HG02798 (cell line): Measurements from ENCODE around the gene FOXP1.

Experiments
- ATAC-seq: cut with Tn5 transposase; IDR thresholded peaks from one replicate; pipeline ENCODE4 v1.9.1; 2021; ENCODE audit warnings: mild to moderate bottlenecking; ENCODE audit not compliant: unreplicated experiment, poor library complexity

Gene FOXP1

DNA sequence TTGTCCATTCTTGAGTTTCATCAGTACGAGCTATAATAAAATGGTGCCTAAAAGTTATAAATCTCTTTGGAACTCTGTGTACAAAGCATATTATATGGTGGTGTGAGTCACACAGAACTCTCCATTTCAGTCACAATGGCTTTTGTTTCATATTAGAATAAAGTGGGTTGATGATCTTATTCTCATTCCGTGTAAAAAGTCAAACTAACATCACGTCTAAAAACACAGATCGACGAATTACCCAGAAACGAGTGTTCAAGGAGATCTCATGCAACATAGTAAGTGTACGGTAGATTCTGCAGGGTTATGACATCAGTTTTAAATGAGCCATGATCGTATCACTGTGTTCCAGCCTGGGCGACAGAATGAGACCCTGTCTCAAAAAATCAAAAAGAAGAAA lies 122.4 kb downstream of the FOXP1 start:
- ATAC-seq, result no peak

DNA sequence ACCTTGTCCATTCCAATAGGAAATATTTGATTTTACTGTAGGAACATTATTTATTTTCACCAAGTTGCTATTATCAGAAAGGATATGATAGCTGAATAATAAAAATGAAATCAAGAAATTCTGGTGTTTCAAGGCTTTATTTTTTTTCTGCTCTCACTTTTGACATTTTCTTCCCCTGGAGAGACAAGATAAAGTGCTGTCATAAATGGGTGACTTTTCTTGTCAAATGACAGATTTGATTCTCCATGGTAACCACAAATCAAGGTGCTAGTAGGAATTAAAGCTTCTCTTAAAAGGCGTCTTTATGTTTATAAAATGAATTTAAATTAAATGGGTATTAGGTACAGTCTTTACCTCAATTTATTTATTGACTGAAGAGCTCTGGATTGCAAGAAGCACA lies 124.6 kb downstream of the FOXP1 start:
- ATAC-seq, result no peak

DNA sequence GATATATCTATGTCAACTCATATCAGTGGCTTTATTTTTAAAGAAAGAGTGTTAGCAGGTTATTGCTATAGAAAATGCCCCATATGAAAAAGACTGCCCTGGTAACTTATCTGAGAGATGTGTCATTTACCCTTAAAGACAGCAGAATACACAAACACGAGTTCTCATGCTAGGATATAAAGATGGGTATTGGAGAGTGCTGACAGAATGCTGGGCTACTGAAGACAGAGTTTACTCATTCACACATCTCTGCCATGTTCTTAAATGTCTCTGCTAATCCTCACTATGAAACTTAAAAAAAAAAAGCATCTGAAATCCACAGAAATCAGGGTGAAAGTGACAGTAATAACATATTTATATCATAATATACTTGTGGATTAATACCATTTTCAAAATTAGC lies 126.7 kb downstream of the FOXP1 start:
- no peak for ATAC-seq

DNA sequence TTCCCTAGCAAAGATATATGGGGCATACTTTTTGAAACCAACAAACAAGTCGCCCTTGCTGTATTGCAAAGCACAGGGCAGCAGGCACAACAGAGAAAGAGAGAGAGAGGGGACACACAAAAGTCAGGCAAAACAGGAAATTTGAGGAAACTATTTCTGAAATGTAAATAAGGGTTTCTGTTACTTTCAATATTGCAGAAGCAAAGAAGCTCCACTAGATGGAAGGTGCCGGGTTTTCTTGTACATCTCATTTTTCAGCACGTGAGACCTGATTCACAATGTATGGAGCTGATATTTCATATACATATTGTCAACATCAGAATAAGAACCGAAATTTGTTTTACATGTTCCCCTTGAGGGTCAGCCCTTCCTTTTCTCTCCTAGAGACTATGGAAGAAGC lies 127.4 kb downstream of the FOXP1 start:
- peak; percentile 59 for ATAC-seq

DNA sequence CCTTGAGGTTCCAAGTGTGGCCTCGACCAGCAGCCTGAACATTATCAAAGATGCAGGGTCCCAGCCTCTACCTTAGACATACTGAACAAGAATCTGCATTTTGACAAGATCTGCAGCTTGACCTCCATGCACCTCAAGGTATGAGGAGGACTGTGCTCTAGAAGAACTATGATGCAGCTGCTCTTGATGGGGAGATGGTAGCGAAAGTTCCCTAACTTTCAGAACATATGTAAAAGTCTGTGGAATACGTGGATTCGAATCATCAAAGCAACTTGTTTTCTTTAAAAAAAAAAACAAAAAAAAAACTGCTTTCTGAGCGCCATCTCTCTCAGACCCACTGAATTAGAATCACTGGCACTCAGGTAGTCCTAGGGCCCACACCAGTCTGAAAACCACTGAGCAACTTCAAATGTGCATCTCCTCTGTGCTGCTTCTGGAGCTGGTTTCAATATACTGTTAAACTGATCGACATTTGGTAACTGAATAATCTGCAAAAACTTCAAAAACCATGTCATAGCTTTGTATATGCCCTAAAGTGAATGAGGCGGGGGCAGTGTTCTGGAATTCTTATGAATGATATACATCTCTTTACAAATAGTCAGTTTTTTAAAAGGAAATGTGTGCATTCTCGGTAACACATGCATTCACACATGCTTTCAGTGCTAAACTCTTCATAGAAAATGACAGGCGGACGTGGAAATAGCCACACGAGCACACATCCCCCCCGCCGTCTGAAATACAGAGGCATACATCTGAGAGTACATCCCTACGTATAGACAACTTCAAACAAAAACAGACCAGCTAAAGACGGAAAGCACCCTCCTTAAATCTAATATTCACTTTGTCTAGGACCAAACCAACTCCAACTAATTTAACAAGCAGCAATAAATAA lies 128.8 kb downstream of the FOXP1 start:
- ATAC-seq, result no peak

DNA sequence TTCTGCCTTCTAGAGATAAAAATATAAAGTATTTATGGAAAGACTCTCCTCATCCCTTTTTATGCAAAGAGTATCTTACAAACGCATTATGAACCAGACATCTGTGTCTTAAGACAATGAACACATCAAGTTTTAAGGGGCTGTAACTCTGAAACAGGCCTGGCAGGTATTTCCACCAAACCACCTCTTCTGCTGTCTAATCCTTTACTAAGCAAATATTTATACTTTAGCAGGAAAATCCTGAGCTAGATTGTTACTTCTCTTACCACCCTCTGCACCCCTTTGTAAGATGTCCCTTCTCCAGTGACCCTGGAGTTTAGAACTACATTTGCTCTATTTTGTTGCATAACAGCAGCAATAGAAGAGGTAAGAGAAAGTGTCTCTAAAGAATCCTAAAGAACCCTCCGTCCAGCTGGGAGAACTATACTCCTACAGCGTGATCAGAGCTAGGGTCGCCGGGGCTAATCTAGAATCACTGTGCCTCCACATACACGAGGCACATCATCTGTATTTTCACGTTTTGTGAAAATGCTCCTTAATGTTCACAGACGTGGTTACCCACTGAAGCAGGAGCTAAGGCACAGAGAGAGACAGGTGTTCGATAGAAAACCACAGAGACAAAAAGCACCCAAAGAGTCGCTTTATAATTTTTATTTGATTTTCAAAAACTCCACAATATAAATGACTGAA lies 129.6 kb downstream of the FOXP1 start:
- ATAC-seq, result no peak

DNA sequence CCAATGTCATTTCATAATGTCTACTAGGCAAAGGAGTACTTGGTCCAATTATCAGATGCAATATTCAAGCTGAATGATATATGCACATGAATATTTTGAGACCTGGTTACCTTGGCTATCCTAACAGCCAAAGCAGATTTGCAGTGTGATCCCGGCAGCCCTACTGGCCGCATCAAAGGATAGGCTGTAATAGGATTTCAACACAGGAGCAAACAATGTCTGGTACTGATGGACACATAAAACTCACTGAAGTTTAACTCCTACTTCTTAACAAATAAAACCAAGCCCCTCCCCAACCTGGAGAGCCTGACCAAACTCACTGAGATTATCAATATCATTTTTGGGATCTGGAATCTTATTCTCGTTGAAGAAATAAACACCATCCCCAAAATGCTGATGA lies 130.2 kb downstream of the FOXP1 start:
- ATAC-seq, result no peak

DNA sequence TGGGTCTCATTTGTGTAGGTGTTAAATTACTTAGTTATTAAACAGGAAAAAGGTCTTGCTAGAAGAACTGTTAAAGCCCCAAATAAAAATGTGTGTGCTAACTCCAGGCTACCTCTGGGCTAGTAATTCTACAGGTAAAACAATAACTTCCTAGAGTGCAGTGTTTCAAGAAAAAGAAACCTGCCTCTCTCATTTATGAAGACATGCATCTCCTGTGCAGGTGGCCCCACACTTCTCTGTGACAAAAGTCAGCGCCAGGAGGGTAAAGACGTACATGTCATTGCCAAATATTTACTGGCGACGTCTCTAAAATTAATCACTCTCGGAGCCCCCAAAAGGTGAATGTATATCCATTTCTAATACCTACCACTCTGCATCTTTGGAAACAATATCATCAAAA lies 131.7 kb downstream of the FOXP1 start:
- ATAC-seq, result no peak

DNA sequence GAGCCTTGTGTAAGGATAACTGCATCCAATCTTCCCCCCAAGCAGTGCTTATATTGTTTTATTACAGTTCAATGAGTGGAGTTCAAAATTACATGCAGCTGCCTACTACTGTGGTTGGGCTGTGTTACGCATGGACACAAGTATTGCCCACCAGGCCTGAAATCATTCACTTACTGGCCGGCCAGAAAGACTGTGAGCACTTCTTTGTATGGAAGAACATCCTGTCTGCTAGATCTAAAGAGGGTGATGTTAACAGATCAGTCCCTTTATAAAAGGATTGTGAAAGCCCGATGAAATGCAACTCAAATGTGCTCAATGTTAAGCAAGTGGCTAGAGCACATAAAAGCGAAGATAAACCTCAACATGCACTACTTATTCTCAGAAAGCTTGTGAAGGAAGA lies 132.5 kb downstream of the FOXP1 start:
- no peak for ATAC-seq

DNA sequence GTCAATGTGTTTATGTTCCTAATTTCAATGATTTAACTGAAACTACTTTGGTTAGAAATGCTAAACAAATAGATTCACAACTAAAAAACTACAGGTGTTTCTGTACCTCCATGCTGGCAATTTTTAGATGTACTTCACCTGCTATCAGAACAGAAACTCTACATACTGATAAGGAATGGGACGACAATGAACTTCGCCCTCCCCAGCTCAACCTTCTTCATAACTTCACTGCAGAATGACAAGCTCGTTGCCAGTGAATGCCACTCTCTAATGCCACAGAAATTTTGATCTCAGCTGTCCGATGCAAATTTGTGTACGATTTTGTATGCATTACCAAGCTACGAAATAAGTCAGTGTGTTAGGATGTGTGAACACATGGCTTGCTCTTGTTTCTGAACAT lies 133.4 kb downstream of the FOXP1 start:
- no peak for ATAC-seq

DNA sequence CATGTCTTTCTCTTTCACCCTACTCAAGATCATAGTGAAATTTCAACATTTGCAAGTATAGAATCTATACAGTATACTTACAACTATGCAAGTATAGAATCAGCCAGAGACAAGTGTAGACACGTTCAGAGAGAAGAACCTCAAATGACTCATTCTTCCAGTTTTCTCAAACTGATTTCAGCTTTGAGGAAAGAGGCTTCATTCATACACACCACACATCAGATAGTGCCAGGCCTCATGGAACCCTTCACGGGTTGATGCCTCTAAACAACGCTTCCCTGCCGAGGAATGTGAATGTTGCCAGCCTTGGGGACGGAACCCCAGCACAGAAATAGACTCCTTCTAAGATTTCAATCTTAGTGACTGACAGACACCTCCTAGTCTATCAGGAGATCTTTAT lies 135.7 kb downstream of the FOXP1 start:
- ATAC-seq, result no peak

DNA sequence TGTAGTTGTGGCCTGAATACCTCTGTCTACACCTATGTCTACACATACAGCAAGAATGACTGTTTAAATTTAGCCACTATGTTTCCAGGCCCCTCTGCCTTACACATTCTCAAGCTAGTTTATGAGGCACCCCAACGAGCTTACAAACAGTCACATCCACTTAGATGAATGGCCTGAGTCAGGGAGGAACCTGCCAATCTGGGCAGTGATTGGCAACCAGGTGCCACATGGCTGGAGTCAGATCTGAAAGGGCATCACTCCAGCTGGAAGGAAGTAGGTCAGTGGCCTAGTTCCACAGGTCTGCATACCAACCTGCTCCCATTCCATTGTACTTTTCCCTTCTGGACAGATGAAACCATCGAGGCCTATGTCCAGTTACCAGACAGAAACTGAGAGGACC lies 136.3 kb downstream of the FOXP1 start:
- ATAC-seq, result no peak

DNA sequence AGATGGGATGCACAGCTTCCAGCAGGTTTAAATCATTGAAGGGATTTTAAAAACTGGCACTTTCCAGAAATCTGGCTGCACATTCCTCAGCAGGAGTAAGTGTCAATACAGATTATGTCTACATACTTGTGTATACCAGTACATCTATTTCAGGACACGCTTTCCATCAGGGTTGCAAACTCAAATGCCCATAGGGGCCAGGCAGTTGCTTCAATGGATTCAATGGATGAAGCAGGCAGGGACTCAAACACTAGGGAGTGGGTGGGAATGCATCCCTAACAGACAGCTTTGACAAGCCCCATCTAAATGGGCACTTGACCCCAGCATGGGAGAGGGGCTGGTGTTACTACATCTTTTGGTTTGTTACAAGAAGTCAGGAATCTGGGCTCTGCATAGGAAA lies 136.8 kb downstream of the FOXP1 start:
- no peak for ATAC-seq

DNA sequence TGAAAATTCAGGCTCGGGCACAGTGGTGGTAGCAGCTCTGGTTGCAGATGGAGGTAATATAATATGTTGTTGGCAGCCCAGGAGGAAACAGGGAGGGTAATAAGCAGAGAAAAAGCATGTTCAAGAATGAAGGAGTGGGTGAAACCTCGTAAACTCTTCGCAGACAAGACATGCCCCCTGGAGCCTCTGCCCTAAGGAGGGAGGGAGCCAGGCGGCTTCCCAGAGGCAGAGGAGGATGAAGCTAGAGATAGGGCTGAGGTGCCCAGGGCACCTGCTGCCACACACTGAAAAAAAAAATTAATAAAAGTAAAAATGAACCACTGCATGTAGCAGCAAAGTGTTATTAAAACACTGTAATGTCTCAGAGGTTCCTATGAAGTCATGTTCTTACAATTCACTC lies 137.3 kb downstream of the FOXP1 start:
- no peak for ATAC-seq

DNA sequence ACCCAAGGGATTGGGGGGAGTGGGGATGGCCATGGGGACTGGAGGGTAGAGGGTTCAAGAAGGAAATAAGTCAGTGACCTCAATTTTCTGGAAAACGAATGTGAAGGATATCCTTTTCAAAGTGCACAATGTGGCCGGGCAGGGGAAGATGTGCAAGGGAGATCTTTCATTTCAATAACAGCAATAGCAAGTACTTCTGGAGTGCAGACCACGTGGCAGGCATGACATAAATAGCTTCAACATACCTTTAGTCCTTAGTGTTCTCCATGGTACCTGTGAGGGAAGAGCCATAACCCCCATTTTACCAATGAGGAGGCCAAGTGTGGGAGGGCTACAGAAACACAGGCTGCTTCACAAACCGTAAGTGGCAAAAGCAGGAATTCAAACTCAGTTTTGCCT lies 138.7 kb downstream of the FOXP1 start:
- ATAC-seq, result no peak

DNA sequence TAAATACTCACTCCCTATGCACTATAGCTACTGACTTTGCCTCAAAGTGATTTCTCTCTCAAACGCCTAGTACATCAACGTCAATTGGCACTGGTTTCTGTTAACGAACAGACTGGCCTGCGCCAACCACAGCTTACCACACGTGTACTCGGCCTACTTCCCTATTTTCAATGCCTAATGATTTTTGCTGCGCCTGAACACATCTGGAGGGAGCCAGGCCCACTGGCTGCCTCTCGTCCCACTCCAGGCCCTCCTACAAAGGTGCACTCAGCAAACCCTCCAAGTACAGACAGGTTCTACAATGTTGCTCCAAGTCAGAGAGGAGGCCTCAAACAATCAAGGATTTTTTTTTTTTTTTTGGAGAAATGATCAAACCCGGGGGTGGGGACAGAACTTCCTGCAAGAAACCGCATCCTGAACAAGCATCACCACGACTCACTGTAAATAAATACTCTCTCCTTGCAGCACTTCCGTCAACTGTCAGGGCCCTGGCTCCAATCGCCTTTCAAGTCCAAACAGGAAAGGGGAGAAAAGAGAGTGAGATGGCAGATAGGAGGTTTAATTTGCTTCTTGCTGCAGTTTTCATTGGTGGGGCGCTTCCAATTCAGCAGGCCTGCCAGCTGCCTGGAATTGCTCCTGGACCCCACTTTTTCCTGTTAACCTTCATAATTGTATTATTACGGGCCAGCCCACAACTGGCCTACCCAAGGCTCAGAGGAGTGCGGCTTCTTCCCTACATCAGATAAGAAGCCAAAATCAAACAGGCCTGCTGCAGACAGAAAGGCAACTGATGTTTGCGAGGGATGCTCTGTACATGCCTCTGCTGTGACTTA lies 139.3 kb downstream of the FOXP1 start:
- ATAC-seq, result peak; percentile 92

DNA sequence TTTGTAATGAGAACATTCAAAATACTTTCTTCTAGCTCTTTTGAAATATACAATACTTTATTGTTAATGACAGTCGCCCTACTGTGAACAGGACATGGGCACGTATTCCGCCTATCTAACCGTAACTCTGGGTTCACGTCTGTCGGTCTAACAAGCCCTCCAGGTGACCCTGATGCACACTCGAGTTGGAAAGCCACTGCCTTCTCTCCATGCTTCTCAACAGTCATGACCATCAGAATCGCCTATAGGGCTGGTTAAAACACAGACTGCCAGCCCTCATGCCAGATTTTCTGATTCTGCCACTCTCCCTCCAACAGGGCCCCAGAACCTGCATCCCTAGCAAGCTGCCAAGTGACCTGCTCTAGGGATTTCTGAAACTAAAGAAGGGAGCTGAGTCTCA lies 140.2 kb downstream of the FOXP1 start:
- no peak for ATAC-seq

DNA sequence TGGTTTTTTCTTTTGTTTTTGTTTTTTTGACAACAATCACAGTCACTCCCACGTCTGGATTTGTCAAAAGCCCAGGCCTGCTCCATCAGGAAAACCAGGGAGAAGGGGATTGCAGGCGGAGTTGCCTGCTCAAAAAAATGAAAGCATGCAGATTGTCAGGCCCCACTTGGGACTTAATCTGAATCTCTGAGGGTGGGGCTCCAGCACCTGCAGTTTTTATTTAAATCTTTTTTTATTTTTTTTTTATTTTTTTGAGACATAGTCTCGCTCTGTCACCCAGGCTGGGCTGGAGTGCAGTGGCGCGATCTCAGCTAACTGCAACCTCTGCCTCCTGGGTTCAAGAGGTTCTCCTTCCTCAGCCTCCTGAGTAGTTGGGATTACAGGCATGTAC lies 140.9 kb downstream of the FOXP1 start:
- ATAC-seq, result no peak

DNA sequence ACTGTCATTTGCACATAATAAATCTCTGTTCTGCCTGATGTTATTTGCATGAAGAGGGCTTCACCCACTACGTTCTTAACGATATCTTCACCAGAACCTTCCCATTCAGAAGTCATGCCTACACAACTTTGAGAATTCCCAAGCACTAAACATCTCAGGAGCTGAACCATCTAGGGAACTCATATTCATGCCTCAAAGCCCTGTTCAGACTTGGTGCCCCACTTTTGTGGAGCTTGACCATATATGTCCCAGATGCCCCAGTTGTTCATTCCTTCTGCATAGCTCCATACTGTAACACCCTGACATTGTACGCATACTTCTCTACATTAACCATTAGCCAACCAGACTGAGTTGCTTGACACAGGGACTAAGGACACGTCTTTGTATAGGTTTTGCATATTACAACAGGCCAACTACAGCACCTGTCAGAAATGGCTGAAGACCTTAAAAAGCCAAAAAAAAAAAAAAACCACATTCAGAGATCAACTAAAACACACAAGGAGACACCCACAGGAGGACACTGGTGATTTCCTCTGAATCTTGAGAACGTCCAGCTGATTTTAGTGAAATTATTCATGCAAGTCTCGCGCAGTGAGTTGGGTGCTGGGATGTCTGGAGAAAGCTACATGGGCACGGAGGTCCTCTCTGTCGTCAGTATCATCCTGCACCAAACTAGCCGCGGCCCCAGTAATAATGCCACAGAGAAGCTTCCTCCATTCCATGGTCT lies 141.4 kb downstream of the FOXP1 start:
- no peak for ATAC-seq

DNA sequence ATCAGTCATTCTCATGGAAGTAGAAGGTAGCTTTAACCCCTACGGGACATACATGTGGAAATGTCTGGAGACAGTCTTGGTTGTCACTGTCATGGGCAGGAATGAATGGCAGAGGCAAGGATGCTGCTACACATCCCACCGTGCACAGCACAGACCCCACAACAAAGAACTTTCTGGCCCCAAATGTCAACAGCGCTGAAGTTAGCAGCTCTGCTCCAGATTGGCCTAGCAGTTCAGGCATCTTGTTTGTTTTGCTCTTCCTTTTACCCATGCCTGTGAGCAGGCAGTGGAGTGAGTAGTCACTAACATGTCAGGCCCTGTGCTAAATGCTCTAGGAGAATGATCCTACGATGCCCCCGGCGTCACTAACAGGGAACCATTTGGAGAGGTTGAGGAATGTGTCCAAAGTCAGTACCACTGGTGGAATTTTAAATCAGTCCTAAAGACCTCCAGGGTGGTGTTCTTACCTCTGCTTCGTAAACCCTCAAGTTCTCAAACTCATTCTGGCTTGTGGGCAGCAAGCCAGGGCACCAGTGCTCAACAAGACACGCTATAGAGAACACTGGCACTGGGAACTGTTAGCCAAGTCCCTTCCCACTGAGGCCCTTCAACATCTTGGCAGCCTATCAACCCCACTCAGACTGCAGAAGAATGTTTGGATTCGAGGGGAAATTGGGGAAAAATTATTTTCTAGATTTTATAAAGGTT lies 142.2 kb downstream of the FOXP1 start:
- no peak for ATAC-seq
